ENCODE results near the gene KCTD8. TPM values are rescaled to one million over a fixed set of nuclear protein-coding genes. Genes with fewer than 3 reads are reported as not detected.

The KCTD8 gene
- total and polyA plus RNA-seq, 9 donors: 0.98 to 6.1 (median 2.0) TPM

DNA sequence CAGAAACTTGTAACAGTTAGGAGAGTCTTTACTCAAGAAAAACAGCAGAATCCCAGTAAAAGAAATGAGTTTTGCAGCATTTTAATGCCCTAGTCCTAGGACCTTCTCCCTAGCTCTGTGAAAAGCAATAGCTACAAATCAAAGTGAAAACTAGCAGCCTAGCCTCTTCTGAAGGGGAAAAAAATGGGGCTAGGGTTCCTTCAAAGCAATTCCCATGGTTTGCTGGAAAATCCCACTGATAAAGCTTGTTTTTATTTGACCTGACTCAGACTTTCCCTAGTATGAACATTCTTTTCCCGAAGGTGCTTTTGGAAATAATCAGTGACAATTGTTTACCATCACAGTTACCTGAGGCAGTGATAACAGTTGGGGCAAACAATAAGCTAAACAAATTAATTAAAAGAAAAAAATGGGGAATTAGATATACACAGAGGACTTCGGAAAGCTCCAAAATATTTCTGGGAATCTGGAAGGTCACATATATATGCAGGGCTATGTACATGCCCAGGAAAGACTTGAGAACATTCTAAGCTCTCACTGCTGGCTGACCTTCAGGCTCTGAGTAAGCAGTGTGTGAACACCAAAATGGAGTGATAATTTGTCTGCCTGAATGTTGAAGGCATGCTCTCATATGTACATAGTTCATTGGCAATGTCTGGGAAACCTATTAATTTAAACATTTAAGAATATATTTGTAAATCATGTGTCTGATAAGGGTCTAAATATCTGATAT lies 285.9 kb downstream of the KCTD8 start:
- no peaks in the 10 kb centered on the region for H3K9me3 ChIP-seq
- no peak overlapping the region for H3K4me3 ChIP-seq
- intact Hi-C loops (cut with DNase I): no loop called here
- no peak for DNase-seq
- H3K36me3 ChIP-seq: no peaks in the 10 kb centered on the region
- no peaks in the 10 kb centered on the region for H3K4me1 ChIP-seq (ENCODE audit: insufficient read depth)
- 61 to 66% (median 64%) methylated on average over 2 of the region's 2 CpGs for WGBS, 3 donors
- H3K27me3 ChIP-seq: no peaks in the 10 kb centered on the region
- no peak overlapping the region for H3K27ac ChIP-seq
- TF ChIP-seq CTCF (IDR thresholded peaks at IDR 0.05) (no peak), EP300 (IDR thresholded peaks at IDR 0.05) (no peak), POLR2A (IDR thresholded peaks at IDR 0.05) (no peak)

GRCh38 chr4:44161756-44162155 lies 286.9 kb downstream of the KCTD8 start:
- H3K9me3 ChIP-seq: no peaks in the 10 kb centered on the region
- H3K4me3 ChIP-seq: no peak overlapping the region
- TF ChIP-seq CTCF (IDR thresholded peaks at IDR 0.05) (no peak), POLR2A (IDR thresholded peaks at IDR 0.05) (no peak), EP300 (IDR thresholded peaks at IDR 0.05) (no peak)
- H3K4me1 ChIP-seq (ENCODE audit: insufficient read depth): no peaks in the 10 kb centered on the region
- WGBS, 3 donors: 59 to 64% (median 62%) methylated on average over 3 of the region's 3 CpGs
- H3K36me3 ChIP-seq: no peaks in the 10 kb centered on the region
- DNase-seq: no peak
- intact Hi-C loops (cut with DNase I): no loop called here
- H3K27ac ChIP-seq: no peak overlapping the region
- no peaks in the 10 kb centered on the region for H3K27me3 ChIP-seq

DNA sequence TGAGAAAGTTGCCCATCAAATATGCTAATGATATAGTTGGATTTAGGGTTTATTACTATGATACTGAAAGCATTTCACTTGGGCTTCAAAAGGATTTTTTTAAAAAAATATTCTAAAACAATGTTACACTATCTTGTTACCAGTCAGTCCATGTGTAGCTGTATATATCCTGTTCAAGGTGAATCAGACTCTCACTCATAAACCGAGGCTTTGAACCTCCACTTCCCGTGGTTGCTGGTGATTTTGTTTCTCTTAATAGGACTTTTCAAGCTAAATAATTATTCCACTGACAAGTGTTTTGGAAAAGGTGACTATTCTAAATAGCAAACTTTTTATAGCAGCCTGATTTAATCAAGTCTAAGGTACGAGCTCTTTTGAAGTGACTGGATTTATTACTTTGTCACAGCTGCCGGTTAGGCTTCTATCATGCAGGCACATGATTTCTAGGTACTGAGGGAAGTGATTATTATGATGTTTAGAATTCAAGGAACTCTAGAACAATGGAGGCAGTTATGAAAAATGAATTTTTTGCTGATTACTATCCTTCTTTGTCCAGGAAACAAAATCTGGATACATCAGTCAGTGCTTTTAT lies 287.7 kb downstream of the KCTD8 start:
- Histone ChIP-seq H3K4me1 (ENCODE audit: insufficient read depth) (no peaks in the 10 kb centered on the region), H3K27me3 (no peaks in the 10 kb centered on the region), H3K27ac (no peak overlapping the region), H3K36me3 (no peaks in the 10 kb centered on the region), H3K9me3 (no peaks in the 10 kb centered on the region), H3K4me3 (no peak overlapping the region)
- intact Hi-C loops (cut with DNase I): no loop called here
- DNase-seq: no peak
- TF ChIP-seq POLR2A (IDR thresholded peaks at IDR 0.05): no peak
- TF ChIP-seq EP300 (IDR thresholded peaks at IDR 0.05): no peak
- no peak for TF ChIP-seq CTCF (IDR thresholded peaks at IDR 0.05)
- WGBS, 3 donors: 37 to 50% (median 44%) methylated on average over 4 of the region's 4 CpGs

GRCh38 chr4:44159991-44160390 lies 288.6 kb downstream of the KCTD8 start:
- no peaks in the 10 kb centered on the region for H3K9me3 ChIP-seq
- no peaks in the 10 kb centered on the region for H3K27me3 ChIP-seq
- no peaks in the 10 kb centered on the region for H3K4me1 ChIP-seq (ENCODE audit: insufficient read depth)
- WGBS, 3 donors: 90 to 100% (median 92%) methylated on average over 1 of the region's 1 CpG
- H3K4me3 ChIP-seq: no peak overlapping the region
- TF ChIP-seq CTCF (IDR thresholded peaks at IDR 0.05) (no peak), EP300 (IDR thresholded peaks at IDR 0.05) (no peak), POLR2A (IDR thresholded peaks at IDR 0.05) (no peak)
- intact Hi-C loops (cut with DNase I): no loop called here
- H3K36me3 ChIP-seq: no peaks in the 10 kb centered on the region
- no peak for DNase-seq
- no peak overlapping the region for H3K27ac ChIP-seq
